IMR-90 (cell line): Measurements from ENCODE around the gene CAPN9.

Source experiments
- BHLHE40 ChIP-seq: fragments of 150-350 bp; IDR thresholded peaks from 2 replicates; pipeline ENCODE4 v1.6.1; 2016; ENCODE audit warnings: mild to moderate bottlenecking, low read depth, low read length
- CTCF ChIP-seq: conservative IDR thresholded peaks from 2 replicates; pipeline ENCODE4 v1.5.1; 2012; ENCODE audit warnings: mild to moderate bottlenecking, low read depth, low read length, improper control_type of control experiment
- ELK1 ChIP-seq: fragments of 150-350 bp; IDR thresholded peaks from 2 replicates; pipeline ENCODE4 v1.6.1; 2016; ENCODE audit warnings: low read depth, mild to moderate bottlenecking, low read length, moderate library complexity, borderline replicate concordance
- FOS ChIP-seq: fragments of 150-350 bp; IDR thresholded peaks from 2 replicates; pipeline ENCODE4 v1.6.1; 2016; ENCODE audit warnings: low read depth, low read length
- POLR2A ChIP-seq: IDR thresholded peaks from 2 replicates; pipeline ENCODE4 v1.6.1; 2012; ENCODE audit warnings: mild to moderate bottlenecking, low read depth, low read length
- RAD21 ChIP-seq: IDR thresholded peaks from 2 replicates; pipeline ENCODE4 v1.6.1; 2012; ENCODE audit warnings: low read length, improper control_type of control experiment
- RFX5 ChIP-seq: IDR thresholded peaks from 2 replicates; pipeline ENCODE4 v1.8.0; 2012; ENCODE audit warnings: low read depth, mild to moderate bottlenecking, low read length, moderate library complexity

GRCh38 chr1:230703679-230704385, 43.4 kb upstream of the CAPN9 start:
- TF ChIP-seq BHLHE40 (no peak), CTCF (no peak), RAD21 (no peak), POLR2A (no peak), RFX5 (no peak), FOS (no peak), ELK1 (no peak)
